ENCODE results near the gene RUNX2.

DNA sequence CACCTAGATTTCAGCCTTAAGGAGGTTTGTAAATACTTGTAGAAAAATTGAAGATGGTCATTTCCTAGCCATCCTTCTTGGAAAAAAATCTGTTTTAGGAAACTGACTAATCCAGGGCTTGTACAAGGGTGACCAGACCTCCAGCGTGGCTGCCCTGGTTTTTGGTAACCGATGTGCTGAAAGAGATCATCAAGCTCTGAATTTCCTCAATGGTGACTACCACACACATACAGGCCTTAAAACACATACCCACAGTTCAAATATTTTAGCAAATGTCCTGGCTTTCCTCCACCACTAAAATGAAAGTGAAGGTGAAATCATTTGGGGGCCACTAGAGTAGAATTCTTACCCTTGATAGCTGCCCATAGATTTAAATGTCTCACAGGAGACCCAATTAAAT, 264.9 kb downstream of the RUNX2 start:
- TF ChIP-seq, protein P1, sequence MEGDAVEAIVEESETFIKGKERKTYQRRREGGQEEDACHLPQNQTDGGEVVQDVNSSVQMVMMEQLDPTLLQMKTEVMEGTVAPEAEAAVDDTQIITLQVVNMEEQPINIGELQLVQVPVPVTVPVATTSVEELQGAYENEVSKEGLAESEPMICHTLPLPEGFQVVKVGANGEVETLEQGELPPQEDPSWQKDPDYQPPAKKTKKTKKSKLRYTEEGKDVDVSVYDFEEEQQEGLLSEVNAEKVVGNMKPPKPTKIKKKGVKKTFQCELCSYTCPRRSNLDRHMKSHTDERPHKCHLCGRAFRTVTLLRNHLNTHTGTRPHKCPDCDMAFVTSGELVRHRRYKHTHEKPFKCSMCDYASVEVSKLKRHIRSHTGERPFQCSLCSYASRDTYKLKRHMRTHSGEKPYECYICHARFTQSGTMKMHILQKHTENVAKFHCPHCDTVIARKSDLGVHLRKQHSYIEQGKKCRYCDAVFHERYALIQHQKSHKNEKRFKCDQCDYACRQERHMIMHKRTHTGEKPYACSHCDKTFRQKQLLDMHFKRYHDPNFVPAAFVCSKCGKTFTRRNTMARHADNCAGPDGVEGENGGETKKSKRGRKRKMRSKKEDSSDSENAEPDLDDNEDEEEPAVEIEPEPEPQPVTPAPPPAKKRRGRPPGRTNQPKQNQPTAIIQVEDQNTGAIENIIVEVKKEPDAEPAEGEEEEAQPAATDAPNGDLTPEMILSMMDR (IDR thresholded peaks at IDR 0.05; ENCODE audit: low read depth, low read length), result no peak
- no peak for TF ChIP-seq POLR2A (IDR thresholded peaks at IDR 0.05; ENCODE audit: extremely low read depth, insufficient read length)
- TF ChIP-seq, protein P2, sequence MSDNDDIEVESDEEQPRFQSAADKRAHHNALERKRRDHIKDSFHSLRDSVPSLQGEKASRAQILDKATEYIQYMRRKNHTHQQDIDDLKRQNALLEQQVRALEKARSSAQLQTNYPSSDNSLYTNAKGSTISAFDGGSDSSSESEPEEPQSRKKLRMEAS (IDR thresholded peaks at IDR 0.05; ENCODE audit: low read depth, low read length), result no peak

All from NB4 (cell line).